HG03039 (cell line): ENCODE data around the gene MAP6.

Experiments
- ATAC-seq: cut with Tn5 transposase; IDR thresholded peaks from one replicate; pipeline ENCODE4 v1.9.1; 2021; ENCODE audit warnings: mild to moderate bottlenecking, moderate library complexity; ENCODE audit not compliant: unreplicated experiment

The MAP6 gene

DNA sequence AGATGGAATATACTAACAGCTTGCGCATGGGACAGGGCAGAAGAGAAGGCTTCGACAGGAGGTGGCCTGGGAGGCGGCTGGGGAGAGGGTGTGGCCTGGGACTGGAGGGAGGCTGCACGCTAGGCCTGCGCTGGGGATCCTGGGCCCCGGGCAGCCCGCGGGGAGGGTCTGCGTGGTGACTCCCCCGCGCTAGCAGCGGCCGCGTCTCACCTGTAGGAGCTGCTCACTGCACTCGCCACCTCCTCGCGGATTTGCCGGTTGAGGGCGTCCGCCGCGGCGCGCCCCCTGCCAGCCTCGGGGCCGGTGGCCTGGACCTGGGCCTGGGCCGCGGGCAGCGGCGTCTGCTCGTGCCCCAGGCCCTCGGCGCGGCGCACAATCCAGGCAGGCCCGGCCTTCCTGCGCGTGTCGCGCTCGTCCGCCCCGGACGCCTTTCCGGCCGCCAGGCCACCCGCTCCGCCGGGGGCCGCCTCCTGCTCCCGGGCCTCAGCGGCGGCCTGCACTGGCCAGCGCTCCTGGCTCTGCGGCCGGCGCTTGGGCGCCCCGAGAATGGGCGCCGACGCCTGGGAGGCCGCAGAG lies 1.5 kb downstream of the MAP6 start:
- no peak for ATAC-seq

- no peak for ATAC-seq
Observed at GRCh38 chr11:75665990-75666389, 2.8 kb downstream of the MAP6 start.

GRCh38 chr11:75665126-75665525 lies 3.7 kb downstream of the MAP6 start:
- ATAC-seq, result no peak

GRCh38 chr11:75664389-75664788 lies 4.4 kb downstream of the MAP6 start:
- no peak for ATAC-seq

- ATAC-seq, result no peak
Observed at GRCh38 chr11:75663808-75664207, 5.0 kb downstream of the MAP6 start.

DNA sequence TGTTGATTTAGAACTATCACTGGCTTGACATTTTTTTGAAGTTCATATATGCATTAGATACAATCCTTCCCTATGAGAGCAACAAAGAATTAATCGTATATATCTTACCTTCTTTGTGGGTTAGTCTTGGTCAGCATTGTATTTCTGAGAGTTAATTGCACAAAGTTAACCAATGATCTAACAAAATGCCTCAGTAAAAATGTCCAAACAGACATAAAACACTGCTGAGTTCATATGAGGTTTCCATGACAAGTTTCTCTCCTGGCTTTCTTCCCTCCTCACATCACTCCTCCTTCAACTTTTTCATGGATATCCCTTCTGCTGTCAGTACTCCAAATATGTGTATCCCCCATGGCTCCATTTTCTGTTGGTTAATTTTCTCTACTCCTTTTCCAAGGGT lies 9.0 kb downstream of the MAP6 start:
- ATAC-seq, result no peak

DNA sequence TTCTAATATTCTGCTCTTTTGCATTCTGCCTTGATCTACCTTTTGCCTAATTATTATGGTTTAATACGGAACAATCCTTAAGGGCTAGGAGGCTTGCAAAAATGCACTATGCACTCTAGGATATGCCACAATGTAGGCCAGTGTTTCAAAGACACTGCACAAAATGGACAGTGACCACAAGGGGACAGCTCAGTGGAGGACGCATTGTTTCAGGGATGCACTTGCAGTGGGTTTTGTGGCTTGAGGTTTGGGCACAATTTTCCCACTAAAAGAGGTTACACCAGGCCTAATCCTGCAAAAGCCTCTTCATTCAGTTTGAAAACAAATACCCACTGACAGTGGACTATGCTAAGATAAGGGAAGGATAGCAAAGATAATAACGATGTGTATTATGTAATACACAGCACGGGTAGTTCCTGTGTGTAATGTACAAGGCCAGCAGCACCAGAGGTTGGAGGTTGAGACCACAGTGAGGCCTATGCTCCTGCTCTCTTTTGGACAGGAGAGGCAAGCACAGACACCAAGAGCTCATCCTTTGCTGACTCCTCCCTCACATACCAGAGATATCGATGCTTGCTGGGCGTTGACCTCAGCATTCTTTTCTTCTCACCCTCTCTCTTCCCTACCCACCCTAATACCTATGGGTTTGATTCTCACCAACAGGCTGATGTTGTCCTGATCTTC lies 12.7 kb downstream of the MAP6 start:
- no peak for ATAC-seq

DNA sequence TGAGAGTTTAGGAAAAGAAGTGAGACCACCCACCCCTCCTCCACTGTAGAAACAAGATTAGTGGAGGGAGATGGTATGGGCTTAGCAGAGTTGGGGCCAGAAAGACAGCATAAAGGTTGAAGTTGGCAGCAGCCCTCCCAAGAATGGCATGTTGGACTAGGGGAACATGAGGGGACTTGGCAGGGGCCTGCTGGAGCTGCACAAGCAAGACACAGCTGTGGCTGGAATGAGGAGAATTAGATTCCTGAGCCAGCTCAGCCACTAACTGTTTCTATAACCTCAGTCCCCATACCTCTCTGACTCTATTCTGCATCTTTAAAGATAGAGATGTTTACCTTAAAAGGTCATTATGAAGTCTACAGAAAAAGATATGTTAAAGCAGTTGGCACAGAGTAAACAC lies 13.2 kb downstream of the MAP6 start:
- ATAC-seq, result no peak

DNA sequence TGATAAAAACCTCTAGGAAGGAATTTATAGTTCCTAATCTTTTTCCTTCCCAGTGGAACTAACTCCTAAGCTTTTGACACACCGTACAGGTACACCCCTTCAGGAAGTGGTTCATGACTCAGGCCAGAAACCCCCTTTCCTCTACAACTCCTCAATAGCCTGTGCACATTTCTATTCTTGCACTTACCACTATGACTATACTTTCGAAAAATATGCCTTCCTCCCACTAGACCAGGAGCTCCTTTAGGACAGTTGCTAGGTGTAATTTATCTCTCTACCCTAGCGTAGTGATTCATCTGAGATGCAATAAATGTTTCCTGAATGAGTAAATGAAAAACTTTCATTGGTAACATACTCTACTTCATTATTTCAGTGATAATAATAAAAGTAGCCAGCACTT lies 14.5 kb downstream of the MAP6 start:
- peak; percentile 88 for ATAC-seq

GRCh38 chr11:75653532-75653931 lies 15.3 kb downstream of the MAP6 start:
- ATAC-seq, result no peak

- no peak for ATAC-seq
Observed at GRCh38 chr11:75652936-75653335, 15.9 kb downstream of the MAP6 start.

DNA sequence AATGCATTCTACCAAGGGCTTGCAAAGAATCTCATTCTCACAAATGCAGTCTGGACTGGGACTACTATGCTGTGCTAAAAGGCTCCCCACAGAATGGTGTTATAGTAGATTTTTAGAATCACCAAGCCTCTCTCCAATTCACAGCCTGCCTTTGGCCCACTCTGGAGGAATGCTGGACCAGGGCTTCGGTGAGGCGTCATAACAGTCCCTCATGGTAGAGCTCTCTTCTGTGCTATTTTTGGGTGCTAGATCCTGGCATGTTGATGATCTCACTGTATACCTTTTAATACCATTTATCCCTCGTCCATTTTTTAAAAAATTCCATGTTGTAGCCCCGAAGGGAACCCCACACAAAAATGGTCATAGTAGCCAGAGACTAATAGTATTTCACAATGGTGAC lies 17.6 kb downstream of the MAP6 start:
- no peak for ATAC-seq

GRCh38 chr11:75650167-75650723 lies 18.6 kb downstream of the MAP6 start:
- no peak for ATAC-seq

DNA sequence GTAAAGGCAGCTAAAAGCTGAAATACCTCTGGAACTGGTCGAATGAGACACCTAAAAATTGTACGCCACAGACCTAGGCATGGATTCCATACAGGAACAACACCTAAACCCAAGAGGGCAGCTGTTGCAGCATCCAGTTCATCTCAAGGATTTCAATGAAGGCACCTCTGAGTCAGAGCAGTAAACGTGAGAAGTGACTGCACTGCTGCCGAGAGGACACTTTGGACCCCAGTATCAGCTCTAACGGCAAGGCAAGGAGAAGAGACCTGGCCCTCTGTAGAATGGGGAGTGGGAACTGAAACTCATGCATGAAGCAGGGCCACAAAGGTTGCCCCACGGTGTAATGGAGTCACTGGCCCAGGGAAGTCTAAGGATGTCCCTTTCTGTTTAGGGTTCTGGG lies 23.9 kb downstream of the MAP6 start:
- ATAC-seq, result no peak

DNA sequence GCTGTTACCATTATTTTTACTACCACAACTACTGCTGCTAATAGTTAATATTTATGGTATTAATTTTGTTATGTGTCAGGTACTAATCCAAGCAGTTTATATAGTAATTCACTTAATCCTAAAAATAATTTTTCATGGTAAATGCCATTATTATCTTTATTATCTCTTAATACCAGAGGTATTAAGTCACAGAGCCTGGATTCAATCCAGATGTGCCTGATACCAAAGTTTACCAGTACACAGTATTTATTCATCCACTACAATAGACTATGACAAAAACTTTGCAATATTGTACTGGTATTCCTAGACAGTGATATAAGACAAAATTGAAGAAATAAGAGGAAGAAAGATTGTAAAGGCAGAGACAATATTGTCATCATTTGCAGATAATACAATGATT lies 24.5 kb downstream of the MAP6 start:
- ATAC-seq, result no peak

DNA sequence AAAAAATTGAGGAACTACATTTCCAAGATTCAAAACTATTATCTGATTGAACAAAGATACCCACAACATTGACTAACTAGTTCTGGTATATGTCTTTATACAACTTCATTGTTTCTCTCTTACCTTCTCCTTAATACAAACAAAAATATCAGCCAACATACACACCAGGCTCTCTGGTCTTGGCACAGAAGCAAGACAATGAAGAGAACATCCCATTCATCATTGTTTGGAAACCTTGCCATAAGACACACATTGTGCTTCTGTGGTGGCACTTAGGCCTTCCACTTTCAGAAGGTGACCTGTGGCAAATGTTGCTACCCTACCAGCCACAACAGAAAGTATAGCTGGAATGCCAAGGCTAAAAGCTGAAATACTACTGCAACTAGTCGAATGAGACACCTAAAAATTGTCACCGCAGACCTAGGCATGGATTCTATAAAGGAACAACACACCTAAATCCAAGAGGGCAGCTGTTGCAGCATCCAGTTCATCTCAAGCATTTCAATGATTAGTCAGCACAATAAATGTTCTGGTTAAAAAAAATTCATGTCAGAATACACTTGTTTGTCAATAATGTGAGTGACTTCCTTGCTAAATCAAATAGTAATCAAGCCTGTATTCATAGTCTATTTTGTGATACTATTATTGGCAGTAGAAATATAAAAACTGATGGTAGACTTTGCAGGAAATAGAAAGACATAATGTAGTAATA lies 26.3 kb downstream of the MAP6 start:
- no peak for ATAC-seq

GRCh38 chr11:75639762-75640181 lies 29.1 kb downstream of the MAP6 start:
- no peak for ATAC-seq

- no peak for ATAC-seq
Observed at GRCh38 chr11:75637998-75638397, 30.8 kb downstream of the MAP6 start.

GRCh38 chr11:75635066-75635862 lies 33.6 kb downstream of the MAP6 start:
- no peak for ATAC-seq

GRCh38 chr11:75633409-75634066 lies 35.3 kb downstream of the MAP6 start:
- no peak for ATAC-seq

DNA sequence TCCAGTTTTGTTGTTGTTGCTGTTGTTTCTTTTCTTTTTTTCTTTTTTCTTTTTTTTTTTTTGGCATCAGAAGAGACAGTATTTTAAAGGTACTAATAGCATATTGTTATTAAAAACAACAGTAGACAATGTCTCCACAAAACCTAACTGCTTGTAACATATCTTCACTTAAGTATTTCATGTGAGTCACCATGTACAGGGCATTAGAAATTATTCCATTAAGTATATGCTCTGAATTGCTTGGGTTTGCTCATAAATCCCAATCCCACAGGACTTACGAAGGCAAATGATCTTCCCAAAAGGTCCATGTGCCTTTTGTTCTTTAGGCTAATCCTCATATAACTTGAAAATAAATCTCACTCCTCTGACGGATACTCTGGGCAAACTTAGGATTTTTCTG lies 35.9 kb downstream of the MAP6 start:
- no peak for ATAC-seq
